NCI-H2171 (cell line): ENCODE measurements around the gene ETV1.

Experiments used
- DNase-seq: peaks from one replicate; lab custom pipeline; 2025; lab: John Stamatoyannopoulos, UW

Gene ETV1

DNA sequence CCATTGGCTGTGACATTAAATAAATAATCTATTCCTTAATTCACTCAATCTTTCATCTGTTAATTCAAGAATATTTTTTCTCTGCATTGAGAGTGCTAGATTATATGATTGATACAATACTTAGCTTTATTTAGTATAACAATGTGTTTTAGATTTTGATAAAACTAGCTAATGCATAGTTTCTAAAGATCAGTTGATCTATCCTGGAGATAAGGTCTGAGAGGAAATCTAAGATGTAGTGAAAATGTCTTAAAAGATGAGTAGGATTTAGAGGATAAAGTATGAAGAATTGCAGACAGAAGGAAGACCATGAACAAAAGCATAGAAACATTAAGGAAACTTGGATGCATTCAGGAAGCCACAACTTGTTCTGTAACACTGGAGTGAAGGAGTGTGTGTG is 110.3 kb downstream of the ETV1 start:
- no peak for DNase-seq

- no peak for DNase-seq
Measured at GRCh38 chr7:13878154-13878553, 111.3 kb downstream of the ETV1 start.

DNA sequence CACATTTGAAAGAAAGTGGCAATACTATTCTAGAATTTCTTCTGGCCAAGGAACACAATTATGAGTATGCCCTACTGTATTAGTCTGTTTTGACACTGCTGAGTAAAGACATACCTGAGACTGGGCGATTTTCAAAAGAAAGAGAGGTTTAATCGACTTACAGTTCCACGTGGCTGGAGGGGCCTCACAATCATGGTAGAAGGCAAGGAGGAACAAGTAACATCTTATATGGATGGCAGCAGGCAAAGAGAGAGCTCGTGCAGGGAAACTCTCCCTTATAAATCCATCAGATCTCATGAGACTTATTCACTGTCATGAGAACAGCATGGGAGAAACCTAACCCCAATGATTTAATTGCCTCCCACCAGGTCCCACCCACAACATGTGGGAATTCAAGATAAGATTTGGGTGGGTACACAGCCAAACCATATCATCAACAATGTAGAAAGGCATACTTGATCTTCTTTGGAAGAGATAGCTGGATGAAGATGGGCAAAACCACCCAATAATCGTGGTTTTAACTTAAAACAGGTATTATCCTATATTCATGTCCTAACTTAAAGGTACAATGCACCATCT is 113.9 kb downstream of the ETV1 start:
- no peak for DNase-seq

- DNase-seq: no peak
Measured at GRCh38 chr7:13874783-13875182, 114.7 kb downstream of the ETV1 start.

- no peak for DNase-seq
Measured at GRCh38 chr7:13872709-13873108, 116.8 kb downstream of the ETV1 start.

GRCh38 chr7:13871008-13871407 is 118.5 kb downstream of the ETV1 start:
- no peak for DNase-seq

GRCh38 chr7:13860734-13861133 is 128.7 kb downstream of the ETV1 start:
- DNase-seq: no peak

DNA sequence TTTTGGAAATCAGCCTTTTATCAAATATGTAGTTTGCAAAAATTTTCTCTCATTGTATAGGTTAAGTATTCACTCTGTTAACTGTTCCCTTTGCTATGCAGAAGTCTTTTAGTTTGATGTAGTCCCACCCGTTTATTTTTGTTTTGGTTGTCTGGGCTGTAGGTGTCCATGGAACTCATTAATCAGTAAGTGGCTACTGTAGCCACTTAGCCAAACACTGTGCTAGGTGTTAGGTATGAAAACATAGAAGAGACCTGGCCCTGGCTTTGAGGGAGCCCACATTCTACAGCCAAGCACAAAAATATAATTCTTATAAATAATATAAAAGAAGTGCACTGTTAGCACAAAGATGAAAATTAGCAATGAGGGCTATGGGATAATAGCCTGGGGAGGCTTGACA is 133.5 kb downstream of the ETV1 start:
- DNase-seq: no peak

GRCh38 chr7:13852281-13852968 is 137.0 kb downstream of the ETV1 start:
- DNase-seq: peak; percentile 37

DNA sequence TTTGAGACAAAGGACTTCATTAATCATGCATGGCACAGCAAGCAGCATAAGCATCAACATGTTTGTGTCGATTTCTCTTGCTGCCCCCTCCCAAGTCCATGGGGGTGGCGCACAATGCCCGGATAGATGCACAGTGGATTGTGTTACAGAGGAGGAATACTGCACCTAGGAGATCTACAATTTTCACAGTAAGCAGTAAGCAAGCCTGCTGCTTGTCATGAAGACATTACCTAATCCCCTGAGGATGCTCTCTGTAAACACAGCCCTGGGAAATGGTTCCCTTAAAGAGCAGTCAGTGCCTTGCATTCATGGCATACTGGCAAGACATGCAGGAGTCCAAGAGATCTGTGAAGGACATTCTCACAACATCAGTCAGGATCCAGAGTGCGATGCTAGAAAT is 137.7 kb downstream of the ETV1 start:
- peak; percentile 88 for DNase-seq

DNA sequence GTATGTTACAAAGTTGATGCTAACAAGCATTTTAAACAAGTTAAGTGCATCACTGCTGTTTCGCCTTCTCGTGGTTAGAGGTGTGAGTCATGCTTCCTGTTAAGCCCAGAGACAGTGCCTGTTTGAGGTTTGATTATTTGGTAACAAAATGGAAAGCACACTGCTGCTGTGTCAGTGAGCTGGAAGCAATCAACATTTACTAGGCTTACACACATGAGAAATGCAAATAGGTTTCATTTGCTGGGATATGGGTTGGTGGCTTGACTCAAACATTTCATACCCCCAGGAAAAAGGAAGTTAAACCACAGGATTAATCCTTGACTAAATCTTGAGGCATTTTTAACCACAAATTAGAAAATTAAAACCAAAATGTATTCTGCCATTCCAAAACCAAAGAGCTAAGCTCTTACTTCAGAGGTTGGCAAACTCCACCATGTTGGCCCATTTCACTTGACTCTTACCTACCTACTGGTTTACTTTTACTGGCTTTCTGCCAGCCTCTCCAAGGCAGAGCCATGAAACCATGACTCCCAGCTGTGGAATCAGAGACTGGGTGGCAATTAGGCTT is 139.2 kb downstream of the ETV1 start:
- peak; percentile 25 for DNase-seq

DNA sequence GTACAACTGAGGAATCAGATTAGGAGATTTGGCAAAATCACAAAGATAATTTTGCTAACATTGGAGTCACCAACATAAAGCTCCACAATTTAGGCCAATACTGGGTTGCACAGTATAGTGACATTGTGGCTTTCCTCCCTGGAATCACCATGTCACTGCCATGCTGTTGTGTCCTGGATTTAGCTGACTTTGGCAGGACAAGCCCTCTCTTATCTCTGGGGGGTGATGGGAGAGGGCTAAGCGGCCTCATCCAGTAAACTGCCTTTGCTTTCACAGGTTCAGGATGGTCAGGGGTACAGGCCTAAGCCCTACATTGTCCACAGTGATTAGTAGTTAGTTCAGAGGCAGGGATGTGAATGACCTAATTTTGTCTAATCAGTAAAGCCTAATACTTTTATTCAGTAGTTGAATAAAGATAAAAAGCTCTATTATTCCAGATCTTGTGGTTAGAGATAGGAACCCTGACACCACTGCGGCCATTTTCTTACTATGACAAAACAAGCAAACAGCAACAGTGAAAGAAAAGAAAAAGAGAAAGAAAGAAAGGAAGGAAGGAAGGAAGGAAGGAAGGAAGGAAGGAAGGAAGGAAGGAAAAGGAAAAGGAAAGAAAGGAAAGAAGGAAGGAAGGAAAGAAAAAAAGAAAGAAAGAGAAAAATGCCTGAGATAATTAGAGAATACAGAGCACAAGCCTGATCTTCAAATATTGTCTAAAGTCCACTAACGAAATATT is 140.1 kb downstream of the ETV1 start:
- no peak for DNase-seq

DNA sequence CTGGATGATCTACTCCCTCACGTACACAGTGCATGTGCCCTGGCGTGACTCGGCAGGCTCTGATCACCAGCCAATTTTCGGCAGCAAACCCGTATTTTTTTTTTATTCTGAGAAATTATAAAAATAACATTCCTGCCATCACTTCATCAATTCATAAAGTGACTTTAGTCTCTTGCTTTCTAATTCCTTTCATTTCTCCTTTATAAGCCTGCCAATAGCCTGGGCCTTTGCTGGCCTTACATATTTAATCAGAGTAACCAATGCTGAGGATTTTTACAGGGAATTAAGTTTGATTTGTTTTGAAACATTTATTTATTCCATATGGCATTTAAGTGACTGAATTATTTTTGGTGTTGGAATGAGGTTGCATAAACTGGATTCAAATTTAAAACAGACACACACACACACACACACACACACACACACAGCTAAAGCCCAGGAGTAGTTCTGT is 140.8 kb downstream of the ETV1 start:
- no peak for DNase-seq

DNA sequence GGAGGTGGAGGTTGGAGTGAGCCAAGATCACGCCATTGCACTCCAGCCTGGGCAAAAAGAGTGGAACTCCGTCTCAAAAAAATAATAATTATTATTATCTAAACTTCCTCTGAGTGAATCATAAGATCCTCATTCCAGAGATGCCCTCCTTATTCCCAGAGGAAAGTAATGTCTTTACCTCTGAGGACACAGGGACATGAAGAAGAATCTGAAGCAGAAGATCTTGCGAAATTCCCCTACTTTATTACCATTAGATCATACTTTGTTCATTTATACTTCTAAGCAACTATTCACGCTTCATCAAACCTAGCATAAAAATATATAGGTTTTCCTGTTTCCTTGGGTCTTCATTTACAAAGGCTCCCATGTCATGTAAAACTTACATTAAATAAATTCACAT is 143.1 kb downstream of the ETV1 start:
- no peak for DNase-seq

DNA sequence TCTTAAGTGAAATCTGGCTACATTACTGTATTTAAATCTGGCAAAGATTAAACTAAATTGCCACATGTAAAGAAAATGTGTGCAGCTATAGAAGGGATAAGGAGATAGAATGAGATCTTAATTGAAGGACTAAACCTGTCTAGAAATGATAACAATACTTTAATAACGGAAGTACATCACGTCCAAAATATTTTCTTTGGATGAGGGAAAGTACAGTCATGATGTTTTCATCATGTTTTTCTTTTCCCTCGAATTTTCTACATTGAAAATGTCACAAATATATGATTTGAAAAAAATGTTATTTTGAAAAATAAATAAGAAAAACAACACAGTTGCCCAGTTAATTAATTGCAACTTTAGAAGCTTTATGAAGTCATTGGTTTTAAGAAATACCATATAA is 143.9 kb downstream of the ETV1 start:
- DNase-seq: no peak

- no peak for DNase-seq
Measured at GRCh38 chr7:13844954-13845353, 144.5 kb downstream of the ETV1 start.

GRCh38 chr7:13841284-13841683 is 148.2 kb downstream of the ETV1 start:
- no peak for DNase-seq
